HepG2 (cell line): ENCODE data around the gene ZFPL1. TPM values are rescaled to one million over a fixed set of nuclear protein-coding genes. Genes with fewer than 3 reads are reported as not detected.

Source experiments
- FOXK2 ChIP-seq: fragments of 450-650 bp; IDR thresholded peaks from 2 replicates; pipeline ENCODE4 v1.6.1; 2016
- KLF6 ChIP-seq: IDR thresholded peaks from 2 replicates; pipeline ENCODE4 v1.8.0; 2016; ENCODE audit warnings: missing biosample characterization, missing genetic modification reagents
- MEIS2 ChIP-seq: sonication (generic); formaldehyde crosslinking; IDR thresholded peaks from 2 replicates; pipeline ENCODE4 v1.9.0; 2021; ENCODE audit warnings: mild to moderate bottlenecking, missing genetic modification reagents
- SOX5 ChIP-seq: IDR thresholded peaks from 2 replicates; pipeline ENCODE4 v1.6.1; 2016; ENCODE audit warnings: borderline replicate concordance
- YEATS4 ChIP-seq: sonication (generic); formaldehyde crosslinking; IDR thresholded peaks from 2 replicates; pipeline ENCODE4 v1.4.0; 2020; ENCODE audit warnings: missing genetic modification reagents, borderline replicate concordance
- ZNF138 ChIP-seq: sonication (generic); formaldehyde crosslinking; IDR thresholded peaks from 2 replicates; pipeline ENCODE4 v1.5.0; 2020; ENCODE audit warnings: mild to moderate bottlenecking, low read depth, missing genetic modification reagents
- ZNF367 ChIP-seq: sonication (generic); formaldehyde crosslinking; IDR thresholded peaks from 2 replicates; pipeline ENCODE4 v1.4.0; 2020; ENCODE audit warnings: missing genetic modification reagents, borderline replicate concordance
- ZNF496 ChIP-seq: sonication (generic); formaldehyde crosslinking; IDR thresholded peaks from 2 replicates; pipeline ENCODE4 v1.8.1; 2023; ENCODE audit warnings: mild to moderate bottlenecking, moderate library complexity, missing genetic modification reagents; ENCODE audit not compliant: insufficient replicate concordance
- ZNF564 ChIP-seq: sonication (generic); formaldehyde crosslinking; IDR thresholded peaks from 2 replicates; pipeline ENCODE4 v1.8.1; 2023; ENCODE audit warnings: mild to moderate bottlenecking, missing genetic modification reagents
- ZNF713 ChIP-seq: sonication (generic); formaldehyde crosslinking; IDR thresholded peaks from 2 replicates; pipeline ENCODE4 v1.4.0; 2020; ENCODE audit warnings: mild to moderate bottlenecking, missing genetic modification reagents
- ZNF747 ChIP-seq: sonication (generic); formaldehyde crosslinking; IDR thresholded peaks from 2 replicates; pipeline ENCODE4 v1.8.1; 2023; ENCODE audit warnings: missing genetic modification reagents, mild to moderate bottlenecking, borderline replicate concordance
- ZNF781 ChIP-seq: sonication (generic); formaldehyde crosslinking; IDR thresholded peaks from 2 replicates; pipeline ENCODE4 v1.5.1; 2020; ENCODE audit warnings: borderline replicate concordance, mild to moderate bottlenecking, missing genetic modification reagents; ENCODE audit errors: not compliant biosample characterization
- polyA plus RNA-seq, 8 experiments: library from polyadenylated mRNA; depleted of rRNA in 3 of 8; stranded (reverse) in 7 of 8; unstranded in 1 of 8; fragments of >200 nt; fragmentation: Illumina TruSeq in 4 of 8; extraction: Trizol in 4 of 8; gene quantifications; 2 replicates each; pipeline versions ENCODE4 v1.2.1 to v1.2.3, GENCODE V29; 2011 to 2016; ENCODE audit warnings: low read depth in 4 of 8, missing spikeins in 1 of 8, mixed read lengths in 1 of 8; ENCODE audit not compliant: insufficient read depth in 1 of 8
- total RNA-seq, 5 experiments: library from RNA; depleted of rRNA; stranded (reverse); fragments of >200 nt; fragmentation: Illumina TruSeq; extraction: Trizol; gene quantifications; 2 replicates each; pipeline ENCODE4 v1.2.3, GENCODE V29; 2016; ENCODE audit warnings: low read depth in 1 of 5
- TF ChIP-seq, protein P1 (sequence below): sonication (generic); formaldehyde crosslinking; IDR thresholded peaks from 2 replicates; pipeline ENCODE4 v1.8.1; 2022; ENCODE audit warnings: low read depth, mild to moderate bottlenecking, missing genetic modification reagents
- TF ChIP-seq, protein P2 (sequence below): conservative IDR thresholded peaks from 2 replicates; pipeline ENCODE4 v1.6.1; 2018; ENCODE audit warnings: missing genetic modification reagents
- TF ChIP-seq, protein P3 (sequence below): sonication (generic); formaldehyde crosslinking; IDR thresholded peaks from 2 replicates; pipeline ENCODE4 v1.5.1; 2020; ENCODE audit warnings: missing genetic modification reagents, mild to moderate bottlenecking, borderline replicate concordance
- TF ChIP-seq, protein P4 (sequence below): sonication (generic); formaldehyde crosslinking; conservative IDR thresholded peaks from 2 replicates; pipeline ENCODE4 v1.4.0; 2020; ENCODE audit warnings: mild to moderate bottlenecking, missing genetic modification reagents, moderate library complexity
- TF ChIP-seq, protein P5 (sequence below): sonication (generic); formaldehyde crosslinking; conservative IDR thresholded peaks from 2 replicates; pipeline ENCODE4 v1.5.0; 2020; ENCODE audit warnings: missing genetic modification reagents

ZFPL1 gene
- total and polyA plus RNA-seq, 2 of the 13 experiments (the other 11 are each of a cell fraction or from before 2014, with no cell fraction given): 32.2 to 56.0 TPM

DNA sequence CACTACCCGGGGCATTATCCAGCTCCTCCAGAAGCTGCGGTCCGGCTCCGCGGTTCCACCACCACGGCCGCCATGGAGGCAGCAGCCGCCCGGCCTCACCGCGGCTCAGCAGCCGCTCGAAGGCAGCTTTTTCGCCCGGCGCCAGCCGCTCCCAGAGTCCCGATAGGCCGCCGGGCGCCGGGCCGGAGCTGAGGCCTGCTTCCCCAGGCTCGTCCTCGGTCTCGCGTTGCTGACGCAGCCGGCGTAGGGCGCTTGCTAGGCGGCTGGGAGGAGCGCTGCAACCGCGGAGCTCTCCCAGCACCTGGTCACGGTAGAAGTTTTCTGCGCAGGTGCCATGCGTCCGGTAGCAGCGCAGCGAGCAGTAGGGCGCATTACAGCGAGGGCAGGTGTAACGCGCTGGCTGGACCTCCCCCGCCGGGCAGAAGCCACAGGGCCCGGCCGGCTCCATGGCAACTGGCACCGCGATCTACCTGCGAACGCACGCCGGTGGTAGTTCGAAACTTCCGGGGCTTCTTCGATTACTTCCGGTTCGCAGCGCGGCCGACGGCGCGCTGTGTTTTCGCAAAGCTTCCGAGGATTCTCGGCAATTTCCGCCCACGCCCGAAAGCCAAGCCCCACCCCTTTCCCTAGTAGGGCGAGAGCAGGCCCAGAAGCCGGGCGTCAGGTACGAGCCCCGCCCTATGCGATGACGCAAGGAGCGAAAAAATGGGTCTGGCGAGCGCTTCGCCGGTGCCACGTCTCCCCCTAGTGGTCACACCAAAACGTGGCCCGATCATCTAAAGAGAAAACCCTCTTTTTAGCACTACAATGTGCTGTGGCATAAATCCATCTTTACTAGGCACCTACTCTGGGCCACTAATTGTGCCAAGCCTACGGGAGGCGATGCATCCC lies 33.4 kb downstream of the ZFPL1 start, which contains the start of gene ZNHIT2 (continued):
- TF ChIP-seq, protein P1, sequence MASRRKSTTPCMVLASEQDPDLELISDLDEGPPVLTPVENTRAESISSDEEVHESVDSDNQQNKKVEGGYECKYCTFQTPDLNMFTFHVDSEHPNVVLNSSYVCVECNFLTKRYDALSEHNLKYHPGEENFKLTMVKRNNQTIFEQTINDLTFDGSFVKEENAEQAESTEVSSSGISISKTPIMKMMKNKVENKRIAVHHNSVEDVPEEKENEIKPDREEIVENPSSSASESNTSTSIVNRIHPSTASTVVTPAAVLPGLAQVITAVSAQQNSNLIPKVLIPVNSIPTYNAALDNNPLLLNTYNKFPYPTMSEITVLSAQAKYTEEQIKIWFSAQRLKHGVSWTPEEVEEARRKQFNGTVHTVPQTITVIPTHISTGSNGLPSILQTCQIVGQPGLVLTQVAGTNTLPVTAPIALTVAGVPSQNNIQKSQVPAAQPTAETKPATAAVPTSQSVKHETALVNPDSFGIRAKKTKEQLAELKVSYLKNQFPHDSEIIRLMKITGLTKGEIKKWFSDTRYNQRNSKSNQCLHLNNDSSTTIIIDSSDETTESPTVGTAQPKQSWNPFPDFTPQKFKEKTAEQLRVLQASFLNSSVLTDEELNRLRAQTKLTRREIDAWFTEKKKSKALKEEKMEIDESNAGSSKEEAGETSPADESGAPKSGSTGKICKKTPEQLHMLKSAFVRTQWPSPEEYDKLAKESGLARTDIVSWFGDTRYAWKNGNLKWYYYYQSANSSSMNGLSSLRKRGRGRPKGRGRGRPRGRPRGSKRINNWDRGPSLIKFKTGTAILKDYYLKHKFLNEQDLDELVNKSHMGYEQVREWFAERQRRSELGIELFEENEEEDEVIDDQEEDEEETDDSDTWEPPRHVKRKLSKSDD (CRISPR knock-in tag): no peak
- TF ChIP-seq, protein P2, sequence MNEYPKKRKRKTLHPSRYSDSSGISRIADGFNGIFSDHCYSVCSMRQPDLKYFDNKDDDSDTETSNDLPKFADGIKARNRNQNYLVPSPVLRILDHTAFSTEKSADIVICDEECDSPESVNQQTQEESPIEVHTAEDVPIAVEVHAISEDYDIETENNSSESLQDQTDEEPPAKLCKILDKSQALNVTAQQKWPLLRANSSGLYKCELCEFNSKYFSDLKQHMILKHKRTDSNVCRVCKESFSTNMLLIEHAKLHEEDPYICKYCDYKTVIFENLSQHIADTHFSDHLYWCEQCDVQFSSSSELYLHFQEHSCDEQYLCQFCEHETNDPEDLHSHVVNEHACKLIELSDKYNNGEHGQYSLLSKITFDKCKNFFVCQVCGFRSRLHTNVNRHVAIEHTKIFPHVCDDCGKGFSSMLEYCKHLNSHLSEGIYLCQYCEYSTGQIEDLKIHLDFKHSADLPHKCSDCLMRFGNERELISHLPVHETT (CRISPR knock-in tag): no peak
- no peak for TF ChIP-seq ZNF713
- no peak; the same call in 1 of the 2 replicates for TF ChIP-seq YEATS4 (CRISPR knock-in tag)
- peak; percentile 77; the same call in 1 of the 2 replicates for TF ChIP-seq ZNF564 (CRISPR knock-in tag)
- 0 out of 2 replicates have a peak, but pooled peaks have one; percentile 81 for TF ChIP-seq ZNF138 (CRISPR knock-in tag)
- no peak for TF ChIP-seq ZNF781 (CRISPR knock-in tag)
- TF ChIP-seq MEIS2 (CRISPR knock-in tag): no peak; the same call in none of the 2 replicates
- no peak for TF ChIP-seq KLF6 (CRISPR knock-in tag)
- TF ChIP-seq SOX5: no peak
- TF ChIP-seq, protein P3, sequence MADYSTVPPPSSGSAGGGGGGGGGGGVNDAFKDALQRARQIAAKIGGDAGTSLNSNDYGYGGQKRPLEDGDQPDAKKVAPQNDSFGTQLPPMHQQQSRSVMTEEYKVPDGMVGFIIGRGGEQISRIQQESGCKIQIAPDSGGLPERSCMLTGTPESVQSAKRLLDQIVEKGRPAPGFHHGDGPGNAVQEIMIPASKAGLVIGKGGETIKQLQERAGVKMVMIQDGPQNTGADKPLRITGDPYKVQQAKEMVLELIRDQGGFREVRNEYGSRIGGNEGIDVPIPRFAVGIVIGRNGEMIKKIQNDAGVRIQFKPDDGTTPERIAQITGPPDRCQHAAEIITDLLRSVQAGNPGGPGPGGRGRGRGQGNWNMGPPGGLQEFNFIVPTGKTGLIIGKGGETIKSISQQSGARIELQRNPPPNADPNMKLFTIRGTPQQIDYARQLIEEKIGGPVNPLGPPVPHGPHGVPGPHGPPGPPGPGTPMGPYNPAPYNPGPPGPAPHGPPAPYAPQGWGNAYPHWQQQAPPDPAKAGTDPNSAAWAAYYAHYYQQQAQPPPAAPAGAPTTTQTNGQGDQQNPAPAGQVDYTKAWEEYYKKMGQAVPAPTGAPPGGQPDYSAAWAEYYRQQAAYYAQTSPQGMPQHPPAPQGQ (CRISPR knock-in tag): no peak
- TF ChIP-seq, protein P4, sequence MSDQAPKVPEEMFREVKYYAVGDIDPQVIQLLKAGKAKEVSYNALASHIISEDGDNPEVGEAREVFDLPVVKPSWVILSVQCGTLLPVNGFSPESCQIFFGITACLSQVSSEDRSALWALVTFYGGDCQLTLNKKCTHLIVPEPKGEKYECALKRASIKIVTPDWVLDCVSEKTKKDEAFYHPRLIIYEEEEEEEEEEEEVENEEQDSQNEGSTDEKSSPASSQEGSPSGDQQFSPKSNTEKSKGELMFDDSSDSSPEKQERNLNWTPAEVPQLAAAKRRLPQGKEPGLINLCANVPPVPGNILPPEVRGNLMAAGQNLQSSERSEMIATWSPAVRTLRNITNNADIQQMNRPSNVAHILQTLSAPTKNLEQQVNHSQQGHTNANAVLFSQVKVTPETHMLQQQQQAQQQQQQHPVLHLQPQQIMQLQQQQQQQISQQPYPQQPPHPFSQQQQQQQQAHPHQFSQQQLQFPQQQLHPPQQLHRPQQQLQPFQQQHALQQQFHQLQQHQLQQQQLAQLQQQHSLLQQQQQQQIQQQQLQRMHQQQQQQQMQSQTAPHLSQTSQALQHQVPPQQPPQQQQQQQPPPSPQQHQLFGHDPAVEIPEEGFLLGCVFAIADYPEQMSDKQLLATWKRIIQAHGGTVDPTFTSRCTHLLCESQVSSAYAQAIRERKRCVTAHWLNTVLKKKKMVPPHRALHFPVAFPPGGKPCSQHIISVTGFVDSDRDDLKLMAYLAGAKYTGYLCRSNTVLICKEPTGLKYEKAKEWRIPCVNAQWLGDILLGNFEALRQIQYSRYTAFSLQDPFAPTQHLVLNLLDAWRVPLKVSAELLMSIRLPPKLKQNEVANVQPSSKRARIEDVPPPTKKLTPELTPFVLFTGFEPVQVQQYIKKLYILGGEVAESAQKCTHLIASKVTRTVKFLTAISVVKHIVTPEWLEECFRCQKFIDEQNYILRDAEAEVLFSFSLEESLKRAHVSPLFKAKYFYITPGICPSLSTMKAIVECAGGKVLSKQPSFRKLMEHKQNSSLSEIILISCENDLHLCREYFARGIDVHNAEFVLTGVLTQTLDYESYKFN (CRISPR knock-in tag): peak; percentile 56
- TF ChIP-seq ZNF496 (CRISPR knock-in tag): no peak
- TF ChIP-seq FOXK2: peak; percentile 76
- no peak for TF ChIP-seq ZNF367 (CRISPR knock-in tag)
- TF ChIP-seq, protein P5, sequence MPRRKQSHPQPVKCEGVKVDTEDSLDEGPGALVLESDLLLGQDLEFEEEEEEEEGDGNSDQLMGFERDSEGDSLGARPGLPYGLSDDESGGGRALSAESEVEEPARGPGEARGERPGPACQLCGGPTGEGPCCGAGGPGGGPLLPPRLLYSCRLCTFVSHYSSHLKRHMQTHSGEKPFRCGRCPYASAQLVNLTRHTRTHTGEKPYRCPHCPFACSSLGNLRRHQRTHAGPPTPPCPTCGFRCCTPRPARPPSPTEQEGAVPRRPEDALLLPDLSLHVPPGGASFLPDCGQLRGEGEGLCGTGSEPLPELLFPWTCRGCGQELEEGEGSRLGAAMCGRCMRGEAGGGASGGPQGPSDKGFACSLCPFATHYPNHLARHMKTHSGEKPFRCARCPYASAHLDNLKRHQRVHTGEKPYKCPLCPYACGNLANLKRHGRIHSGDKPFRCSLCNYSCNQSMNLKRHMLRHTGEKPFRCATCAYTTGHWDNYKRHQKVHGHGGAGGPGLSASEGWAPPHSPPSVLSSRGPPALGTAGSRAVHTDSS (CRISPR knock-in tag): no peak
- TF ChIP-seq ZNF747 (CRISPR knock-in tag): peak; percentile 92
